GM23338 (cell line): ENCODE measurements around the gene CSPG5. TPM values are rescaled to one million over a fixed set of nuclear protein-coding genes. Genes with fewer than 3 reads are reported as not detected.

ENCODE experiments used
- ATAC-seq: fragments of 200-7000 bp; cut with Tn5 transposase; 3 replicates; pipeline ENCODE4 v1.9.1; 2020
- DNase-seq: peaks from one replicate; pipeline ENCODE4 v3.0.0-alpha.2; 2015; ENCODE audit warnings: low spot score
- H2AFZ ChIP-seq: fragments of 200-600 bp; sonication (generic); 2 replicates; pipeline ENCODE4 v1.8.0; 2016; ENCODE audit warnings: antibody characterized with exemption, mild to moderate bottlenecking, moderate library complexity
- H3F3A ChIP-seq: fragments of 200-600 bp; sonication (generic); replicated peaks from 2 replicates; pipeline ENCODE4 v1.8.0; 2017; ENCODE audit warnings: antibody characterized with exemption, mixed run types, low read depth
- H3K27ac ChIP-seq: fragments of 200-600 bp; sonication (generic); 2 replicates; pipeline ENCODE4 v1.6.1; 2016; ENCODE audit warnings: low read depth
- H3K27me3 ChIP-seq: fragments of 200-600 bp; sonication (generic); 2 replicates; pipeline ENCODE4 v1.8.0; 2016; ENCODE audit warnings: mild to moderate bottlenecking, mixed run types, moderate library complexity; ENCODE audit not compliant: insufficient read depth
- H3K36me3 ChIP-seq: fragments of 200-600 bp; sonication (generic); 2 replicates; pipeline ENCODE4 v1.8.0; 2016; ENCODE audit warnings: mild to moderate bottlenecking; ENCODE audit not compliant: insufficient read depth
- H3K4me1 ChIP-seq: fragments of 200-600 bp; sonication (generic); 2 replicates; pipeline ENCODE4 v1.8.0; 2016; ENCODE audit warnings: mild to moderate bottlenecking, moderate library complexity; ENCODE audit not compliant: insufficient read depth
- H3K4me2 ChIP-seq: fragments of 200-600 bp; sonication (generic); 2 replicates; pipeline ENCODE4 v1.7.1; 2017; ENCODE audit warnings: mixed run types
- H3K4me3 ChIP-seq: fragments of 200-600 bp; sonication (generic); 2 replicates; pipeline ENCODE4 v1.6.1; 2016; ENCODE audit warnings: mixed run types
- H3K79me2 ChIP-seq: fragments of 200-600 bp; sonication (generic); replicated peaks from 2 replicates; pipeline ENCODE4 v1.8.0; 2017; ENCODE audit warnings: mild to moderate bottlenecking; ENCODE audit not compliant: insufficient read depth
- H3K9me2 ChIP-seq: fragments of 200-600 bp; sonication (generic); 2 replicates; pipeline ENCODE4 v1.8.0; 2017; ENCODE audit not compliant: insufficient read depth
- H4K20me1 ChIP-seq: fragments of 200-600 bp; sonication (generic); replicated peaks from 2 replicates; pipeline ENCODE4 v1.8.0; 2017; ENCODE audit warnings: mild to moderate bottlenecking; ENCODE audit not compliant: insufficient read depth
- H3K27ac Mint-ChIP-seq: 2 replicates; pipeline ENCODE4 v1.8.0; 2020; ENCODE audit warnings: inconsistent platforms, mild to moderate bottlenecking, moderate library complexity, mixed read lengths
- H3K27me3 Mint-ChIP-seq: 3 replicates; pipeline ENCODE4 v1.8.0; 2022; ENCODE audit warnings: low read depth, mild to moderate bottlenecking, moderate library complexity, mixed read lengths, inconsistent platforms; ENCODE audit not compliant: insufficient read depth, poor library complexity
- H3K36me3 Mint-ChIP-seq: 3 replicates; pipeline ENCODE4 v1.8.0; 2021; ENCODE audit warnings: low read depth, mild to moderate bottlenecking, inconsistent platforms, moderate library complexity, mixed read lengths
- H3K4me1 Mint-ChIP-seq: 3 replicates; pipeline ENCODE4 v1.8.0; 2020; ENCODE audit warnings: mild to moderate bottlenecking, inconsistent platforms, mixed read lengths
- H3K4me3 Mint-ChIP-seq: 3 replicates; pipeline ENCODE4 v1.8.0; 2021; ENCODE audit warnings: moderate library complexity, mild to moderate bottlenecking, inconsistent platforms, mixed read lengths
- H3K9me3 Mint-ChIP-seq: 3 replicates; pipeline ENCODE4 v1.8.0; 2020; ENCODE audit warnings: moderate library complexity, mild to moderate bottlenecking, inconsistent platforms, mixed read lengths
- CREB1 ChIP-seq: fragments of 250-450 bp; sonication (Bioruptor Pico); IDR thresholded peaks from 2 replicates; pipeline ENCODE4 v1.5.0; 2020; ENCODE audit warnings: low read depth, mild to moderate bottlenecking, moderate library complexity
- ETS1 ChIP-seq: IDR thresholded peaks from 2 replicates; pipeline ENCODE4 v1.6.1; 2016; ENCODE audit warnings: antibody characterized with exemption
- EZH2 ChIP-seq: fragments of 200-600 bp; sonication (generic); IDR thresholded peaks from one replicate; pipeline ENCODE4 v1.8.0; 2017; ENCODE audit warnings: antibody characterized with exemption, mild to moderate bottlenecking, low read depth; ENCODE audit not compliant: unreplicated experiment
- EZH2phosphoT487 ChIP-seq: fragments of 200-600 bp; sonication (generic); IDR thresholded peaks from one replicate; pipeline ENCODE4 v1.8.1; 2018; ENCODE audit warnings: antibody characterized with exemption; ENCODE audit not compliant: unreplicated experiment
- JUNB ChIP-seq: IDR thresholded peaks from one replicate; pipeline ENCODE4 v1.6.1; 2016; ENCODE audit warnings: antibody characterized with exemption; ENCODE audit not compliant: unreplicated experiment
- NANOG ChIP-seq: IDR thresholded peaks from 2 replicates; pipeline ENCODE4 v1.6.1; 2016; ENCODE audit warnings: antibody characterized with exemption, borderline replicate concordance
- POLR2AphosphoS5 ChIP-seq: IDR thresholded peaks from 2 replicates; pipeline ENCODE4 v1.6.1; 2016; ENCODE audit warnings: antibody characterized with exemption, low read depth
- STAT1 ChIP-seq: IDR thresholded peaks from one replicate; pipeline ENCODE4 v1.6.1; 2016; ENCODE audit warnings: antibody characterized with exemption; ENCODE audit not compliant: unreplicated experiment
- ZNF114 ChIP-seq: fragments of 250-450 bp; sonication (Bioruptor Pico); IDR thresholded peaks from 2 replicates; pipeline ENCODE4 v1.5.0; 2020; ENCODE audit warnings: mild to moderate bottlenecking, moderate library complexity
- polyA plus RNA-seq: library from polyadenylated mRNA; unstranded; fragments of >200 nt; fragmentation: Nextera tagmentation; extraction: Ambion mirVana; gene quantifications from 2 replicates; pipeline ENCODE4 v1.2.1, GENCODE V29; 2016
- total RNA-seq: library from RNA; depleted of rRNA; stranded (reverse); fragments of >200 nt; shearing (Covaris generic); gene quantifications from 2 replicates; pipeline ENCODE4 v1.2.3, GENCODE V29; 2014
- TF ChIP-seq, protein P1 (sequence below): fragments of 250-450 bp; sonication (Bioruptor Pico); IDR thresholded peaks from 2 replicates; pipeline ENCODE4 v1.5.0; 2020; ENCODE audit warnings: mild to moderate bottlenecking, moderate library complexity

CSPG5 gene
- total and polyA plus RNA-seq, 2 experiments from 2014 or later, result 0.86 to 4.3 TPM

GRCh38 chr3:47610583-47610982 is 31.9 kb upstream of the CSPG5 start (continued):
- TF ChIP-seq, protein P1, sequence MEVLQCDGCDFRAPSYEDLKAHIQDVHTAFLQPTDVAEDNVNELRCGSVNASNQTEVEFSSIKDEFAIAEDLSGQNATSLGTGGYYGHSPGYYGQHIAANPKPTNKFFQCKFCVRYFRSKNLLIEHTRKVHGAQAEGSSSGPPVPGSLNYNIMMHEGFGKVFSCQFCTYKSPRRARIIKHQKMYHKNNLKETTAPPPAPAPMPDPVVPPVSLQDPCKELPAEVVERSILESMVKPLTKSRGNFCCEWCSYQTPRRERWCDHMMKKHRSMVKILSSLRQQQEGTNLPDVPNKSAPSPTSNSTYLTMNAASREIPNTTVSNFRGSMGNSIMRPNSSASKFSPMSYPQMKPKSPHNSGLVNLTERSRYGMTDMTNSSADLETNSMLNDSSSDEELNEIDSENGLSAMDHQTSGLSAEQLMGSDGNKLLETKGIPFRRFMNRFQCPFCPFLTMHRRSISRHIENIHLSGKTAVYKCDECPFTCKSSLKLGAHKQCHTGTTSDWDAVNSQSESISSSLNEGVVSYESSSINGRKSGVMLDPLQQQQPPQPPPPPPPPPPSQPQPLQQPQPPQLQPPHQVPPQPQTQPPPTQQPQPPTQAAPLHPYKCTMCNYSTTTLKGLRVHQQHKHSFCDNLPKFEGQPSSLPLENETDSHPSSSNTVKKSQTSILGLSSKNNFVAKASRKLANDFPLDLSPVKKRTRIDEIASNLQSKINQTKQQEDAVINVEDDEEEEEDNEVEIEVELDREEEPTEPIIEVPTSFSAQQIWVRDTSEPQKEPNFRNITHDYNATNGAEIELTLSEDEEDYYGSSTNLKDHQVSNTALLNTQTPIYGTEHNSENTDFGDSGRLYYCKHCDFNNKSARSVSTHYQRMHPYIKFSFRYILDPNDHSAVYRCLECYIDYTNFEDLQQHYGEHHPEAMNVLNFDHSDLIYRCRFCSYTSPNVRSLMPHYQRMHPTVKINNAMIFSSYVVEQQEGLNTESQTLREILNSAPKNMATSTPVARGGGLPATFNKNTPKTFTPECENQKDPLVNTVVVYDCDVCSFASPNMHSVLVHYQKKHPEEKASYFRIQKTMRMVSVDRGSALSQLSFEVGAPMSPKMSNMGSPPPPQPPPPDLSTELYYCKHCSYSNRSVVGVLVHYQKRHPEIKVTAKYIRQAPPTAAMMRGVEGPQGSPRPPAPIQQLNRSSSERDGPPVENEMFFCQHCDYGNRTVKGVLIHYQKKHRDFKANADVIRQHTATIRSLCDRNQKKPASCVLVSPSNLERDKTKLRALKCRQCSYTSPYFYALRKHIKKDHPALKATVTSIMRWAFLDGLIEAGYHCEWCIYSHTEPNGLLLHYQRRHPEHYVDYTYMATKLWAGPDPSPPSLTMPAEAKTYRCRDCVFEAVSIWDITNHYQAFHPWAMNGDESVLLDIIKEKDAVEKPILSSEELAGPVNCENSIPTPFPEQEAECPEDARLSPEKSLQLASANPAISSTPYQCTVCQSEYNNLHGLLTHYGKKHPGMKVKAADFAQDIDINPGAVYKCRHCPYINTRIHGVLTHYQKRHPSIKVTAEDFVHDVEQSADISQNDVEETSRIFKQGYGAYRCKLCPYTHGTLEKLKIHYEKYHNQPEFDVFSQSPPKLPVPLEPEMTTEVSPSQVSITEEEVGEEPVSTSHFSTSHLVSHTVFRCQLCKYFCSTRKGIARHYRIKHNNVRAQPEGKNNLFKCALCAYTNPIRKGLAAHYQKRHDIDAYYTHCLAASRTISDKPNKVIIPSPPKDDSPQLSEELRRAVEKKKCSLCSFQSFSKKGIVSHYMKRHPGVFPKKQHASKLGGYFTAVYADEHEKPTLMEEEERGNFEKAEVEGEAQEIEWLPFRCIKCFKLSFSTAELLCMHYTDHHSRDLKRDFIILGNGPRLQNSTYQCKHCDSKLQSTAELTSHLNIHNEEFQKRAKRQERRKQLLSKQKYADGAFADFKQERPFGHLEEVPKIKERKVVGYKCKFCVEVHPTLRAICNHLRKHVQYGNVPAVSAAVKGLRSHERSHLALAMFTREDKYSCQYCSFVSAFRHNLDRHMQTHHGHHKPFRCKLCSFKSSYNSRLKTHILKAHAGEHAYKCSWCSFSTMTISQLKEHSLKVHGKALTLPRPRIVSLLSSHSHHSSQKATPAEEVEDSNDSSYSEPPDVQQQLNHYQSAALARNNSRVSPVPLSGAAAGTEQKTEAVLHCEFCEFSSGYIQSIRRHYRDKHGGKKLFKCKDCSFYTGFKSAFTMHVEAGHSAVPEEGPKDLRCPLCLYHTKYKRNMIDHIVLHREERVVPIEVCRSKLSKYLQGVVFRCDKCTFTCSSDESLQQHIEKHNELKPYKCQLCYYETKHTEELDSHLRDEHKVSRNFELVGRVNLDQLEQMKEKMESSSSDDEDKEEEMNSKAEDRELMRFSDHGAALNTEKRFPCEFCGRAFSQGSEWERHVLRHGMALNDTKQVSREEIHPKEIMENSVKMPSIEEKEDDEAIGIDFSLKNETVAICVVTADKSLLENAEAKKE (CRISPR knock-in tag), result no peak
- TF ChIP-seq STAT1 (no peak), NANOG (no peak), ZNF114 (CRISPR knock-in tag) (no peak)

GRCh38 chr3:47607335-47607734 is 28.7 kb upstream of the CSPG5 start:
- Mint-ChIP-seq H3K4me1 (no peaks in the 10 kb centered on the region), H3K36me3 (peaks cover 81% of the 10 kb centered on the region), H3K27me3 (peaks cover 3% of the 10 kb centered on the region), H3K27ac (no peak overlapping the region), H3K9me3 (no peaks in the 10 kb centered on the region), H3K4me3 (no peak overlapping the region)
- H3K27me3 ChIP-seq, result no peaks in the 10 kb centered on the region
- H3K79me2 ChIP-seq, result peaks cover 24% of the 10 kb centered on the region
- DNase-seq, result no peak
- ATAC-seq, result no peak
- H3K36me3 ChIP-seq, result peaks cover 56% of the 10 kb centered on the region
- no peaks in the 10 kb centered on the region for H3K4me1 ChIP-seq
- H2AFZ ChIP-seq, result no peak overlapping the region
- no peaks in the 10 kb centered on the region for H3K9me2 ChIP-seq
- no peak overlapping the region for H3K27ac ChIP-seq
- H4K20me1 ChIP-seq, result peaks cover 20% of the 10 kb centered on the region; the same call in 1 of the 2 replicates
- H3K4me3 ChIP-seq, result no peak overlapping the region
- H3K4me2 ChIP-seq, result no peak overlapping the region
- H3F3A ChIP-seq, result peaks cover 9% of the 10 kb centered on the region; the same call in 1 of the 2 replicates
- no peak for TF ChIP-seq EZH2phosphoT487
- no peak for TF ChIP-seq ETS1
- no peak for TF ChIP-seq JUNB
- TF ChIP-seq, protein P1 (CRISPR knock-in tag), result no peak
- no peak for TF ChIP-seq NANOG
- TF ChIP-seq EZH2, result no peak
- TF ChIP-seq STAT1, result no peak
- no peak for TF ChIP-seq CREB1 (CRISPR knock-in tag)
- TF ChIP-seq POLR2AphosphoS5, result no peak
